ENCODE data around the gene GCN1. TPM values are rescaled to one million over a fixed set of nuclear protein-coding genes. Genes with fewer than 3 reads are reported as not detected.
"Not testable (repeated sequence)": the region's sequence is repeated elsewhere in the genome, so short reads cannot be mapped to it uniquely, and the experiment has no call there.

Gene GCN1
- polyA plus RNA-seq, 1 experiment: 59.7 TPM

DNA sequence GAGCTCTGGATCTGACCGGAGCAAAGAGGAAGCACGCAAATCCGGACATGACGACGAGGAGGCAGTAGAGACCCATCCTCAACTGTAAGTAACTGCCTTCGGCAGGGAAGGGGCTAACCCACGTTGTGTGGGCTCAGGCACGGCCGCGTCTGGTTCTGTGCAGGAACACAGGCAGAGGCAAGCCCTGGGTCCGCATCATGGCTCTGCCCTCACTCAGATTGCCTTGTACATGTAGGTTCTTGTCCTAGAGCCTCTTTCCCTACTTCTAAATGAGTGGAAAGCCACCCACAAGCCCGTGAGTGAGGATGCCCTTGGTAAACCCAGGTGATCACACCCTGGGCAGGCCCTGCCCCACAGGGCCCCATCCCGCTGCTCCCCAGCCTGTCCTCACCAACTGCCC lies 15.3 kb upstream of the GCN1 start:
- TF ChIP-seq, protein P1, sequence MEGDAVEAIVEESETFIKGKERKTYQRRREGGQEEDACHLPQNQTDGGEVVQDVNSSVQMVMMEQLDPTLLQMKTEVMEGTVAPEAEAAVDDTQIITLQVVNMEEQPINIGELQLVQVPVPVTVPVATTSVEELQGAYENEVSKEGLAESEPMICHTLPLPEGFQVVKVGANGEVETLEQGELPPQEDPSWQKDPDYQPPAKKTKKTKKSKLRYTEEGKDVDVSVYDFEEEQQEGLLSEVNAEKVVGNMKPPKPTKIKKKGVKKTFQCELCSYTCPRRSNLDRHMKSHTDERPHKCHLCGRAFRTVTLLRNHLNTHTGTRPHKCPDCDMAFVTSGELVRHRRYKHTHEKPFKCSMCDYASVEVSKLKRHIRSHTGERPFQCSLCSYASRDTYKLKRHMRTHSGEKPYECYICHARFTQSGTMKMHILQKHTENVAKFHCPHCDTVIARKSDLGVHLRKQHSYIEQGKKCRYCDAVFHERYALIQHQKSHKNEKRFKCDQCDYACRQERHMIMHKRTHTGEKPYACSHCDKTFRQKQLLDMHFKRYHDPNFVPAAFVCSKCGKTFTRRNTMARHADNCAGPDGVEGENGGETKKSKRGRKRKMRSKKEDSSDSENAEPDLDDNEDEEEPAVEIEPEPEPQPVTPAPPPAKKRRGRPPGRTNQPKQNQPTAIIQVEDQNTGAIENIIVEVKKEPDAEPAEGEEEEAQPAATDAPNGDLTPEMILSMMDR (IDR thresholded peaks at IDR 0.05; ENCODE audit: insufficient read depth, low read depth, low read length): no peak
- no peak overlapping the region for H3K4me3 ChIP-seq (ENCODE audit: low read depth, low read length)
- DNase-seq (ENCODE audit: low read depth): no peak
- H3K36me3 ChIP-seq (ENCODE audit: control insufficient read depth, insufficient read depth, low read length): peaks cover 34% of the 10 kb centered on the region
- POLR2A ChIA-PET: no interaction called here
- CTCF ChIA-PET: interaction anchor here (1.5 kb wide), 1 partner anchor 17 kb away, joined by 3 read pairs; no protein-coding TSS in a partner anchor
- no peaks in the 10 kb centered on the region for H3K27me3 ChIP-seq (ENCODE audit: control insufficient read depth, insufficient read depth, low read length)

DNA sequence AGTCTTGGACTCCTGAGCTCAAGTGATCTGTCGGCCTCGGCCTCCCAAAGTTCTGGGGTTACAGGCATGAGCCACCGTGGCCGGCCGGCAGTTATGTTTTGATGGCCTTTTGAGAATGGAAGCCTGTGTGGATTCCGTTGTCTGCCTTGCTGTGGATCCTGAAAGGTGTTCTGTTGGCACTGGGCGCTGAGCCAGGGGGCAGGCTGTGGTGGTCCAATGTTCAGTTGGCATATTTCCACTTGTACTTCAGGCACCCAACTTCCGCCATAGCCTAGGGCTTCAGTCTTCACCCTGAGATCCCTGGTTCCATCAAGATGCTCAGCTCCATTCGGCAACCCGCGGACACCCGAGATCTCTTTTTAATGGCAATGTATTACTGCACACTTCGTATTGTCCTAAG lies 12.7 kb upstream of the GCN1 start:
- peaks cover 17% of the 10 kb centered on the region for H3K36me3 ChIP-seq (ENCODE audit: control insufficient read depth, insufficient read depth, low read length)
- CTCF ChIA-PET: interaction anchor here (8.9 kb wide), 1 partner anchor 21 kb away, joined by 77 read pairs; no protein-coding TSS in a partner anchor
- DNase-seq (ENCODE audit: low read depth): no peak
- POLR2A ChIA-PET: no interaction called here
- H3K27me3 ChIP-seq (ENCODE audit: control insufficient read depth, insufficient read depth, low read length): no peaks in the 10 kb centered on the region
- TF ChIP-seq, protein P1 (IDR thresholded peaks at IDR 0.05; ENCODE audit: insufficient read depth, low read depth, low read length): no peak
- no peak overlapping the region for H3K4me3 ChIP-seq (ENCODE audit: low read depth, low read length)

DNA sequence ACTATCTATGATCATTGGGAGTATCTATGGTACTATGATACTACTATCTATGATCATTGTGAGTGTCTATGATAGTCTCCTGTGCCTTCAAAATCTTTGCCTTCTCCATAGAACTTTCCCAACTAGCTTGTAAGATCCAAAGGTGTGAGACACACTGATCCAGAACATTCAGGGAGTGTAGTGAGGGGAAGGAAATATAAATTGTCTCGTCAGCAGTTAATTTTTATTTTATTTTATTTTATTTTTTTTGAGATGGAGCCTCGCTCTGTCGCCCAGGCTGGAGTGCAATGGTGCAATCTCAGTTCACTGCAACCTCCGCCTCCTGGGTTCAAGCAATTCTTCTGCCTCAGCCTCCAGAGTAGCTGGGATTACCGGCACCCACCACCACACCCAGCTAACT lies 12.3 kb upstream of the GCN1 start:
- DNase-seq (ENCODE audit: low read depth); POLR2A ChIA-PET; H3K27me3 ChIP-seq (ENCODE audit: control insufficient read depth, insufficient read depth, low read length); H3K4me3 ChIP-seq (ENCODE audit: low read depth, low read length): not testable (repeated sequence)
- peaks cover 14% of the 10 kb centered on the region for H3K36me3 ChIP-seq (ENCODE audit: control insufficient read depth, insufficient read depth, low read length)
- CTCF ChIA-PET: interaction anchor here (8.9 kb wide), 1 partner anchor 21 kb away, joined by 77 read pairs; no protein-coding TSS in a partner anchor

DNA sequence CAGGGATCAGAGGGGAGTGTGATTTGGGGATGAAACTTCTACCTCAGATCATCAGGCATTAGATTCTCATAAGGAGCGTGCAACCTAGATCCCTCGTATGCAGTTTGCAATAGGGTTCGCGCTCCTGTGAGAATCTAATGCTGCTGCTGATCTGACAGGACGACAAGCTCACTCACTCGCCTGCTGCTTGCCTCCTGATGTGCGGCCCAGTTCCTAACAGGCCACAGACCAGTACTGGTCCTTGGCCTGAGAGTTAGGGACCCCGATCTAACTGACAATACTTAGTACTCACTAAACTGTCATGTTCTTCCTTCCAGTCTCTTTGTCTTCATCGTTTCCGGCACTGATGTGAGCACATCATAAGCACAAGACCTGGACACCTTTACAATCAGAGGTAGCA lies 11.7 kb upstream of the GCN1 start:
- no peak for DNase-seq (ENCODE audit: low read depth)
- Histone ChIP-seq H3K27me3 (ENCODE audit: control insufficient read depth, insufficient read depth, low read length) (no peaks in the 10 kb centered on the region), H3K4me3 (ENCODE audit: low read depth, low read length) (no peak overlapping the region), H3K36me3 (ENCODE audit: control insufficient read depth, insufficient read depth, low read length) (peaks cover 9% of the 10 kb centered on the region)
- TF ChIP-seq, protein P1 (IDR thresholded peaks at IDR 0.05; ENCODE audit: insufficient read depth, low read depth, low read length): no peak
- CTCF ChIA-PET: interaction anchor here (1.1 to 8.9 kb wide), 2 partner anchors 22 to 60 kb away, joined by 3 to 77 read pairs; no protein-coding TSS in a partner anchor
- POLR2A ChIA-PET: no interaction called here

DNA sequence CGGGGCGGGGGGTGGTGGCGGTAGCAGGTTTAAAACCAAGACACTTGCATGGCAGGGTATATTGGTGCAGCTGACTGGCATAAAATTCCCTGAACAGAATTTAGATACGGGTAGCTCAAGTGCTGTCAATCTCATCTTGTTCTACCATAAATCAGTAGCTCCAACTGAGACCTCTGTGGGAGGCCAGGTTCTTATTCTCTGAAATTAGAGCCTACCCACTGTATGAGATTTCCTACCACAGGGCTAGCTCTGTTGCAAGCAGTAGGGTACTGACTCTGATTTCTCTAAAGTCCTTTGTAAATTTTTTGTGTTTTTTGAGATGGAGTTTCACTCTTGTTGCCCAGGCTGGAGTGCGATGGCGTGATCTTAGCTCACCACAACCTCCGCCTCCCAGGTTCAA lies 9.7 kb upstream of the GCN1 start:
- no peak for DNase-seq (ENCODE audit: low read depth)
- ChIA-PET CTCF (interaction anchor here (8.9 kb wide), 1 partner anchor 24 kb away, joined by 77 read pairs; no protein-coding TSS in a partner anchor), POLR2A (no interaction called here)

More for the DNA sequence above, 9.7 kb upstream of the GCN1 start:
- no peaks in the 10 kb centered on the region for H3K27me3 ChIP-seq (ENCODE audit: control insufficient read depth, insufficient read depth, low read length)
- TF ChIP-seq, protein P1 (IDR thresholded peaks at IDR 0.05; ENCODE audit: insufficient read depth, low read depth, low read length): no peak
- H3K4me3 ChIP-seq (ENCODE audit: low read depth, low read length): no peak overlapping the region
- peaks cover under 1% of the 10 kb centered on the region; the same call in 1 of the 2 replicates for H3K36me3 ChIP-seq (ENCODE audit: control insufficient read depth, insufficient read depth, low read length)

Data from BJ (cell line).